Epidermal melanocyte (primary cell): ENCODE measurements around the gene MYO5A.

Experiments used
- DNase-seq: peaks from one replicate; pipeline ENCODE4 v3.0.0; 2011; ENCODE audit warnings: low spot score; ENCODE audit not compliant: insufficient read length

MYO5A gene

GRCh38 chr15:52362497-52362896, 166.2 kb downstream of the MYO5A start:
- DNase-seq, result no peak

GRCh38 chr15:52361975-52362494, 166.6 kb downstream of the MYO5A start:
- no peak for DNase-seq

- no peak for DNase-seq
Observed at GRCh38 chr15:52361494-52361893, 167.2 kb downstream of the MYO5A start.

- DNase-seq, result no peak
Observed at GRCh38 chr15:52360229-52361203, 168.2 kb downstream of the MYO5A start.

- DNase-seq, result no peak
Observed at GRCh38 chr15:52359722-52360121, 169.0 kb downstream of the MYO5A start.

GRCh38 chr15:52357949-52358348, 170.7 kb downstream of the MYO5A start:
- DNase-seq, result no peak

GRCh38 chr15:52352086-52352485, 176.6 kb downstream of the MYO5A start:
- DNase-seq, result no peak

GRCh38 chr15:52351206-52351908, 177.3 kb downstream of the MYO5A start:
- no peak for DNase-seq

- DNase-seq, result no peak
Observed at GRCh38 chr15:52350423-52350822, 178.3 kb downstream of the MYO5A start.

GRCh38 chr15:52349052-52349700, 179.5 kb downstream of the MYO5A start:
- no peak for DNase-seq

GRCh38 chr15:52348056-52348745, 180.5 kb downstream of the MYO5A start:
- DNase-seq, result no peak

GRCh38 chr15:52344592-52344991, 184.1 kb downstream of the MYO5A start:
- no peak for DNase-seq

GRCh38 chr15:52343831-52344230, 184.8 kb downstream of the MYO5A start:
- DNase-seq, result no peak

- no peak for DNase-seq
Observed at GRCh38 chr15:52340093-52340492, 188.6 kb downstream of the MYO5A start.

GRCh38 chr15:52338891-52339290, 189.8 kb downstream of the MYO5A start:
- no peak for DNase-seq

- DNase-seq, result no peak
Observed at GRCh38 chr15:52338058-52338457, 190.6 kb downstream of the MYO5A start.

GRCh38 chr15:52337198-52337853, 191.4 kb downstream of the MYO5A start:
- DNase-seq, result no peak

GRCh38 chr15:52336529-52336928, 192.2 kb downstream of the MYO5A start:
- DNase-seq, result no peak

GRCh38 chr15:52334491-52335160, 194.1 kb downstream of the MYO5A start:
- DNase-seq, result no peak
